GM19397 (cell line): Measurements from ENCODE around the gene FSTL4.
"Not testable (repeated sequence)": the region's sequence is repeated elsewhere in the genome, so short reads cannot be mapped to it uniquely, and the experiment has no call there.

ENCODE experiments used
- ATAC-seq: cut with Tn5 transposase; IDR thresholded peaks from one replicate; pipeline ENCODE4 v1.9.1; 2021; ENCODE audit warnings: mild to moderate bottlenecking, moderate library complexity; ENCODE audit not compliant: unreplicated experiment

FSTL4 gene

GRCh38 chr5:133214153-133214820, 398.1 kb downstream of the FSTL4 start:
- no peak for ATAC-seq

- no peak for ATAC-seq
These were observed 406.7 kb downstream of the FSTL4 start for GRCh38 chr5:133205649-133206048.

GRCh38 chr5:133205204-133205603, 407.1 kb downstream of the FSTL4 start:
- ATAC-seq = no peak

GRCh38 chr5:133203317-133204305, 408.7 kb downstream of the FSTL4 start:
- ATAC-seq = no peak

- no peak for ATAC-seq
These were observed 410.2 kb downstream of the FSTL4 start for GRCh38 chr5:133202066-133202665.

GRCh38 chr5:133201310-133201709, 411.0 kb downstream of the FSTL4 start:
- no peak for ATAC-seq

GRCh38 chr5:133200256-133200655, 412.1 kb downstream of the FSTL4 start:
- ATAC-seq = no peak

GRCh38 chr5:133199417-133200178, 412.7 kb downstream of the FSTL4 start:
- no peak for ATAC-seq

GRCh38 chr5:133198511-133198910, 413.8 kb downstream of the FSTL4 start:
- ATAC-seq = no peak

GRCh38 chr5:133196441-133197085, 415.8 kb downstream of the FSTL4 start:
- no peak for ATAC-seq

- no peak for ATAC-seq
These were observed 417.1 kb downstream of the FSTL4 start for GRCh38 chr5:133195250-133195649.

- ATAC-seq = no peak
These were observed 418.5 kb downstream of the FSTL4 start for GRCh38 chr5:133193794-133194193.

GRCh38 chr5:133192716-133193115, 419.6 kb downstream of the FSTL4 start:
- ATAC-seq = no peak

GRCh38 chr5:133189881-133190280, 422.5 kb downstream of the FSTL4 start:
- no peak for ATAC-seq

GRCh38 chr5:133179405-133179804, 432.9 kb downstream of the FSTL4 start:
- ATAC-seq = no peak

GRCh38 chr5:133170756-133171387, 441.5 kb downstream of the FSTL4 start:
- ATAC-seq = not testable (repeated sequence)

GRCh38 chr5:133164759-133165158, 447.6 kb downstream of the FSTL4 start:
- no peak for ATAC-seq

GRCh38 chr5:133163839-133164238, 448.5 kb downstream of the FSTL4 start:
- no peak for ATAC-seq

- ATAC-seq = no peak
These were observed 452.8 kb downstream of the FSTL4 start for GRCh38 chr5:133159543-133159942.
